Type B pancreatic cell (in vitro differentiated cells): ENCODE data around the gene PTPN11. TPM values are rescaled to one million over a fixed set of nuclear protein-coding genes. Genes with fewer than 3 reads are reported as not detected.

ENCODE experiments used
- DNase-seq: peaks from one replicate; pipeline ENCODE4 v3.0.0; 2021; ENCODE audit warnings: mixed read lengths; ENCODE audit not compliant: unreplicated experiment; ENCODE audit errors: extremely low spot score
- H3K27ac Mint-ChIP-seq: 2 replicates; pipeline ENCODE4 v1.8.0; 2021; ENCODE audit warnings: mild to moderate bottlenecking, mixed read lengths
- H3K27me3 Mint-ChIP-seq: 2 replicates; pipeline ENCODE4 v1.8.0; 2021; ENCODE audit warnings: mixed read lengths
- H3K36me3 Mint-ChIP-seq: 2 replicates; pipeline ENCODE4 v1.8.0; 2021; ENCODE audit warnings: mixed read lengths
- H3K4me1 Mint-ChIP-seq: one replicate; pipeline ENCODE4 v1.8.0; 2021; ENCODE audit warnings: mixed read lengths; ENCODE audit not compliant: unreplicated experiment
- H3K4me3 Mint-ChIP-seq: 2 replicates; pipeline ENCODE4 v1.8.0; 2021; ENCODE audit warnings: mild to moderate bottlenecking, mixed read lengths
- H3K9me3 Mint-ChIP-seq: 2 replicates; pipeline ENCODE4 v1.8.0; 2021; ENCODE audit warnings: mixed read lengths
- total RNA-seq: library from RNA; stranded (reverse); gene quantifications from 2 replicates; pipeline ENCODE4 v1.2.1, GENCODE V29; 2021; ENCODE audit warnings: low replicate concordance
- TF ChIP-seq, protein P1 (sequence below): fragments of 200-600 bp; sonication (generic); conservative IDR thresholded peaks from 2 replicates; pipeline ENCODE4 v1.5.0; 2021; ENCODE audit warnings: antibody characterized with exemption, mild to moderate bottlenecking

The PTPN11 gene
- total RNA-seq, 1 donor from 2014 or later = 76.0 TPM

DNA sequence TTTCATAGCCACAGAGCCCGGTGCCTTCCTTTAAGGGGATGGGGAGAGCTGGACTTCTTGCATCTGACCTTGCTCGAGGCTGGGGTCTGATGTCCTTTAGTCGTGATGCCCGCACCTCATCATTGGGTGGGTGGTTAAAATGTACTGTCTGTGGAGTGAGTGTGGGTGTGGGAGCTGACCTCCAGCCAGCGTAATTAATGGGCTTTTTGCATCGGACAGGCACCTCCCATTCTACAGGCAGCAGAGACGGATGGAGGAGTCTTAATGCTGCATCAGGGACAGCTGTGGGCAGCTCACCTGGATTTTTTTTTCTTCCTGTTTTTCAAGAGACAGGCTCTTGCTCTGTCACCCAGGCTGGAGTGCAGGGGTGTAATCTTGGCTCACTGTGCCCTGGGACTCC lies 114.8 kb downstream of the PTPN11 start:
- no peak for DNase-seq
- Mint-ChIP-seq H3K27ac (peak overlapping the region; percentile 78), H3K27me3 (no peaks in the 10 kb centered on the region), H3K36me3 (no peaks in the 10 kb centered on the region), H3K4me3 (no peak overlapping the region), H3K4me1 (peaks cover 6% of the 10 kb centered on the region), H3K9me3 (peaks cover 7% of the 10 kb centered on the region)
- TF ChIP-seq, protein P1, sequence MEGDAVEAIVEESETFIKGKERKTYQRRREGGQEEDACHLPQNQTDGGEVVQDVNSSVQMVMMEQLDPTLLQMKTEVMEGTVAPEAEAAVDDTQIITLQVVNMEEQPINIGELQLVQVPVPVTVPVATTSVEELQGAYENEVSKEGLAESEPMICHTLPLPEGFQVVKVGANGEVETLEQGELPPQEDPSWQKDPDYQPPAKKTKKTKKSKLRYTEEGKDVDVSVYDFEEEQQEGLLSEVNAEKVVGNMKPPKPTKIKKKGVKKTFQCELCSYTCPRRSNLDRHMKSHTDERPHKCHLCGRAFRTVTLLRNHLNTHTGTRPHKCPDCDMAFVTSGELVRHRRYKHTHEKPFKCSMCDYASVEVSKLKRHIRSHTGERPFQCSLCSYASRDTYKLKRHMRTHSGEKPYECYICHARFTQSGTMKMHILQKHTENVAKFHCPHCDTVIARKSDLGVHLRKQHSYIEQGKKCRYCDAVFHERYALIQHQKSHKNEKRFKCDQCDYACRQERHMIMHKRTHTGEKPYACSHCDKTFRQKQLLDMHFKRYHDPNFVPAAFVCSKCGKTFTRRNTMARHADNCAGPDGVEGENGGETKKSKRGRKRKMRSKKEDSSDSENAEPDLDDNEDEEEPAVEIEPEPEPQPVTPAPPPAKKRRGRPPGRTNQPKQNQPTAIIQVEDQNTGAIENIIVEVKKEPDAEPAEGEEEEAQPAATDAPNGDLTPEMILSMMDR = no peak

DNA sequence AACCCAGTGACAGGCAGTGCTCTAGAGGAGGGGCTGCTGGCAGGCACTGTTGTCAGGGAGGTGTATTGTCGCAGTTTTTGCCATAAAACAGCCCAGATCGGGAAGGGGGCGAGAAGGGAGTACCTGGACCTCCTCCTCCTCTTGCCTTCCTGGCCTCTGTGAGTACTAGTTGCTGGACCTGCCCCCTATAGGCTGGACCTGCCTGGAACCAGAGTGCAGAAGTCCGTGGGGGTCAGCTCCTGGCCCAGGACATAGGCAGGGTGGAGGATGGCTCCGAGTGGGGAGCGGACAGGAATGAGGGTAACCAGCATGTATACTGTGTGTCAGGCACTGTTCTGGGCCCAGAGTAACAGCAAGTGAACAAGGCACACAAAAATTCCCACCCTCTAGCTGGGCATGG lies 116.3 kb downstream of the PTPN11 start:
- Mint-ChIP-seq H3K27ac (no peak overlapping the region), H3K4me3 (no peak overlapping the region), H3K36me3 (no peaks in the 10 kb centered on the region), H3K9me3 (peaks cover 7% of the 10 kb centered on the region), H3K4me1 (peaks cover 6% of the 10 kb centered on the region), H3K27me3 (no peaks in the 10 kb centered on the region)
- TF ChIP-seq, protein P1 = no peak
- DNase-seq = no peak

GRCh38 chr12:112535637-112536366 lies 117.1 kb downstream of the PTPN11 start:
- DNase-seq = no peak
- peaks cover 7% of the 10 kb centered on the region for H3K9me3 Mint-ChIP-seq
- H3K27me3 Mint-ChIP-seq = no peaks in the 10 kb centered on the region
- peaks cover 6% of the 10 kb centered on the region for H3K4me1 Mint-ChIP-seq
- H3K27ac Mint-ChIP-seq = peak overlapping the region; percentile 28
- no peaks in the 10 kb centered on the region for H3K36me3 Mint-ChIP-seq
- TF ChIP-seq, protein P1 = no peak
- no peak overlapping the region for H3K4me3 Mint-ChIP-seq

DNA sequence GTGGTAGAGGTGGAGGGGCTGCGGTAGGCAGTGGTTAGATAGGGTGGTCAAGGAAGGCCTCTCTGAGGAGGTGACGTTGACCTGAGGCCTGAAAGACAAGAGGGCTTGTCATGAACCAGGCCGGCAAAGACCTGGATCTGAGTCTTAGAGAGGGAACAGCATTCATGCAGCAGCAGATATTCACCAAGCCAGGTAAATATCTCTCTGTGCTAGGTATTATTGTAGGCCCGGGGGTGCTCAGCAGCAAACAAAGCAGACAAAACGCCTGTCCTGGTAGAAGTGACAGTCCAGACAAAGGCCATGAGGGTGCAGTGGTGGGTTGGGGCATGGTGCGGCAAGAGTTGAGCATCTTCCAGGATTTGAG lies 117.6 kb downstream of the PTPN11 start:
- Mint-ChIP-seq H3K36me3 (no peaks in the 10 kb centered on the region), H3K27ac (peak overlapping the region; percentile 28), H3K4me1 (peaks cover 6% of the 10 kb centered on the region), H3K27me3 (no peaks in the 10 kb centered on the region), H3K4me3 (no peak overlapping the region), H3K9me3 (peaks cover 7% of the 10 kb centered on the region)
- TF ChIP-seq, protein P1 = no peak
- no peak for DNase-seq

DNA sequence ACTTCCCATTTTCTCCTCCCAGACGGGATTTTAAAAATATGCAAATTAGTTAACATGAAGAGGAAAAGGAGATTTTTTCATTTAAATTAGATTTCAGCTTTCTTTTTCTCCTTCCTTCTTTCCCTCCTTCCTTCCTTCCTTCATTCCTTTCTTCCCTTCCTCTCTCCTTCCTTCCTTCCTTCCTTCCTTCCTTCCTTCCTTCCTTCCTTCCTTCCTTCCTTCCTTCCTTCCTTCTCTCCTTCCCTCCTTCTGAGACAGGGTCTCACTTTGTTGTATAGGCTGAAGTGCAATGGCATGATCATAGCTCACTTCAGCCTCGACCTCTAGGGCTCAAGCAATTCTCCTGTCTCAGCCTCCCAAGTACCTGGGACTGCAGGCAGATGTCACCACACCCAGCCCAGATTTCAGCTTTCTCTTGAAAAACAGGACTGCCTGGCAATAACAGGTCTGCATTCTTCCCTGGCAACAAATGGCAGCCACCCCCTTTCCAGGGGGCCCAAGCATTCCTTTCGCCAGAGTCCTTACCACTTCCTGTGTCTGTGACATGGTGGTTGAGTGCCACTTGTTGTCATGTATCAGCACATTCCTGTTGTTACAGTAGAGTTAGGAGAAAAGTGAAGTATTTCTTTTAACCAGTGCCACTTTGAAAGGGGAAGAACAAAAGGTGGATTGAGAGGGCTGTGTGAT lies 119.1 kb downstream of the PTPN11 start:
- TF ChIP-seq, protein P1 = no peak
- Mint-ChIP-seq H3K27ac (peak overlapping the region; percentile 95), H3K9me3 (peaks cover 7% of the 10 kb centered on the region), H3K27me3 (no peaks in the 10 kb centered on the region), H3K36me3 (no peaks in the 10 kb centered on the region), H3K4me3 (peak overlapping the region; percentile 48), H3K4me1 (peaks cover 6% of the 10 kb centered on the region)
- no peak for DNase-seq
